GM13977 (cell line): ENCODE results near the gene PIP4K2A.

Experiments
- DNase-seq: peaks from one replicate; pipeline ENCODE4 v3.0.0; 2012; ENCODE audit warnings: low spot score
- in situ Hi-C: fragments of 300-500 bp; cut with MboI; formaldehyde crosslinking; loops from one replicate; pipeline ENCODE4 v1.12.0; 2022; ENCODE audit warnings: low sequenced_read_pairs, low pct_unique_long_range_greater_than_20kb, mixed read lengths, inconsistent platforms; ENCODE audit not compliant: unreplicated experiment
- TF ChIP-seq, protein P1 (sequence below): IDR thresholded peaks from 2 replicates; pipeline ENCODE4 v1.5.1; 2012; ENCODE audit warnings: mild to moderate bottlenecking, control low read depth; ENCODE audit not compliant: insufficient read depth; ENCODE audit errors: extremely low read depth, missing control alignments

PIP4K2A gene

DNA sequence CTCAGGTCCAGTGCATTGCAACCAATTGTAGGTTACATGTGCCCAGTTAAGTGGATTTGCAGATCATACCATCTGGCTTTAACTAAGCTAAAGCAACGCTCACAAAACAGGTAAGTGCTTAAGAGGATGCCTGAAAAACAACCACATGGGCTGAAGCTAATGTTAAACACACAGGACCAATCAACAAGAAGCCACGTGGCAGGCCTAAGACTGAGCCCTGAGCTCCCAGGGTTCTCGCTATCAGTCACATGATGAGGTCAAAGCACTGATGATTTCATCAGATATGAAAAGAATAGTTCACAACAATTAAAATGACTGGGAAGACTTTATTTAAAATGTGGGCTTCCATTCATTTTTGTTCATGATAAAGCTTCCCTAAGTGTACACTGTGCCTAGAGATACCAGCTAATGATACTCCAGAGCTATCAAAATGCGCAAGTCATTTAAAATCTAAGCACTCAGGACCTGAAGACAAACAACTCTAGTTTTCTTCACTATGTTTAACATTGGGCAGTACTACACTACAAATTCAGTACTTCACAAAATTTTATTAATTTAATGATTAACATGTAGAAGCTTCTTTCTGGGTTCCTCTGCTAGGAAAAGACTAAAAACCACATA, 90.6 kb downstream of the PIP4K2A start:
- TF ChIP-seq, protein P1, sequence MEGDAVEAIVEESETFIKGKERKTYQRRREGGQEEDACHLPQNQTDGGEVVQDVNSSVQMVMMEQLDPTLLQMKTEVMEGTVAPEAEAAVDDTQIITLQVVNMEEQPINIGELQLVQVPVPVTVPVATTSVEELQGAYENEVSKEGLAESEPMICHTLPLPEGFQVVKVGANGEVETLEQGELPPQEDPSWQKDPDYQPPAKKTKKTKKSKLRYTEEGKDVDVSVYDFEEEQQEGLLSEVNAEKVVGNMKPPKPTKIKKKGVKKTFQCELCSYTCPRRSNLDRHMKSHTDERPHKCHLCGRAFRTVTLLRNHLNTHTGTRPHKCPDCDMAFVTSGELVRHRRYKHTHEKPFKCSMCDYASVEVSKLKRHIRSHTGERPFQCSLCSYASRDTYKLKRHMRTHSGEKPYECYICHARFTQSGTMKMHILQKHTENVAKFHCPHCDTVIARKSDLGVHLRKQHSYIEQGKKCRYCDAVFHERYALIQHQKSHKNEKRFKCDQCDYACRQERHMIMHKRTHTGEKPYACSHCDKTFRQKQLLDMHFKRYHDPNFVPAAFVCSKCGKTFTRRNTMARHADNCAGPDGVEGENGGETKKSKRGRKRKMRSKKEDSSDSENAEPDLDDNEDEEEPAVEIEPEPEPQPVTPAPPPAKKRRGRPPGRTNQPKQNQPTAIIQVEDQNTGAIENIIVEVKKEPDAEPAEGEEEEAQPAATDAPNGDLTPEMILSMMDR: no peak
- DNase-seq: no peak
- in situ Hi-C loops: no loop called here

DNA sequence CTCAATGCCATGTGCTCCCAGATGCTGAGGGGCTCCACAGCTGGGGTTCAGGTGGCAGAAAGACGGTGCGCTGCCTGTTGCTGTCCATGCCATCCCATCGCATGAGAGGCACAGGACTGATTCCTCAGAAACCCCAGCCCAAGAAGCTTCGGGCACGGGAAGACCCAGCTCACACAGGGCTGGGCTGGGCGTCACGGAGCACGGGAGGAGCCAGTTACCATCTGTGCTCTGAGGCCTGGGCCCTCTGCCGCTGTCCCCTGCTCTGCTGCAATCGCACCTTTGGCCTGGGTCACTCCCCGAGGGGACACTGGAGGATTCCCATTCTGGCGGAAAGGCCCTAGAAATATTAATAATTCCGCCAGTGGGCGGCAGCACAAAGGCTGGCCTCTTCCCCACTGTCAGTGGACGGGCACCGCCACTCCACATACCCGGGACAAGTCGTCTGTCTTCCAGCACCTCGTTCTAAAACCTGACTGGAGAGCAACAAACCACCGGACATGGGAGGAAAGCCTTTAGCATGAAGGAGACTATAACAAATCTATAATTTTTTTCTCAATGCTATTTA, 92.1 kb downstream of the PIP4K2A start:
- TF ChIP-seq, protein P1: no peak
- DNase-seq: no peak
- in situ Hi-C loops: no loop called here

DNA sequence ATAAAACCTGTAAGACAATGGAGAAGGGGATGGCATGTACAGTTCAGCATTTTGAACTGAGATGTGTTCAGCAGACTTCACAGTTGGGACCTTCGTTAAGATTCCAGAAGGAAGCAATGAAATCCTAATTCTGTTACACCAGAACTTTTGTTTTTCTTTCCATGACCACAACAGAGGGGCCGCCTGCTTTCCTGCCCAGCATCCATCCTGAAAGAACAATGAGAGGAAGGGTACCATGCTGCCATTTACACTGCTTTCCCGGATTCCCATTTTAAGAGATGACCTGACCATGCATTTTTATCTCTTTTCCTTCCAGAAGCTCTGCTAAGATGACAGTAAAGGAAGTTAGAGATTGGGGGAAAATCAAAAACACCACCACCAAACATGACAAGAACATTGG, 92.7 kb downstream of the PIP4K2A start:
- in situ Hi-C loops: no loop called here
- no peak for DNase-seq
- TF ChIP-seq, protein P1: no peak

DNA sequence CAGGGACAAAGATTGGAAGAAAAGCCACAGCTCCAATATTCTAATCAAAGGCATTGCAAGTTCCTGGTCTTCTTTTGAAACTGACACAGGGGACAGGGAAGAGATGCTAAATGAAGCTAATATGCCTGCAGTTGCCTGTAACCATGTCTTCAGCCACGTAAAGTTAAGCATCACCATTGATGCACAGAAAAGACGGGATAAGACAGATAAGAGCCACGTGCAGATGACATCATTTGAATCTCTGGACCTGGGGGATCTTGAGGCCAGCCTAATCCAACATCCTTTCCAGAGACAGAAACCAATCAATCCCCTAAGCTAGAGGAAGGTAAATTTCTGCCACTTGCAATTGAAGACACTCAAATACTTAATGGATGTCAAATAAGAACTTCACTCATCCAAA, 93.4 kb downstream of the PIP4K2A start:
- in situ Hi-C loops: no loop called here

DNA sequence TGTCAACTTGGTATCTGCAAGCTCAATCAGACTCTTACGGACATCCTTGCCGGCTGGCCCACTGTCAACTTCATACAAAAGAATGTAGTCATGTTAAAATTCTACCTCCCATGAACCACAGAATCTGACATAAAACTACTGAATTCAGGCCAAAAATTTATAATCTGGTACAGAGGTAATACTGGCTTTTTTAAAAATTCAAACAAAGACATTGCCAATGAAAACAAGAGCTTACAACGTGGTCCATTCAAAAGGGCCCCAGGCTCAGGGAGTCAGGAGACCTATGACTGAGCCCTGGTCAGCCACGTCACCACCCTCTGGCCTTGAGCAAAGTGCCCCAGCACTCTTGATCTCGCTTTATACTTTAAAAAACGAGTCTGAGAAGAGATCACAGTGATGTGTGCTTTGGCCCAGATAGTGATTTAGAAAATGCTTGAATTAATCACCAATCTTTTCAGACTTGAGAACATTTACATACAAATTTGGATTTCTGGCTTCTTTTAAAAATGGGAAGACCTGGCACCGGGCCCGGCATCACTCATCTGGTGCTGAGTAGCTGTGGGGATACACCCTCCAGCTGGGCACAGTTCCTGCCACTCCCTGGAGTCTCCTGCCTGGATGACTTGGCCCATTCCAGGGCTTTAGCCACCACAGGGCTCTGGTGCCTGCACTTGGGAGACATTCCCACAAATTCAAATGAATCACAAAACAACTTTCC, 94.1 kb downstream of the PIP4K2A start:
- in situ Hi-C loops: no loop called here
- TF ChIP-seq, protein P1: no peak
- DNase-seq: no peak

More for the DNA sequence above, 93.4 kb downstream of the PIP4K2A start:
- TF ChIP-seq, protein P1: no peak
- no peak for DNase-seq

DNA sequence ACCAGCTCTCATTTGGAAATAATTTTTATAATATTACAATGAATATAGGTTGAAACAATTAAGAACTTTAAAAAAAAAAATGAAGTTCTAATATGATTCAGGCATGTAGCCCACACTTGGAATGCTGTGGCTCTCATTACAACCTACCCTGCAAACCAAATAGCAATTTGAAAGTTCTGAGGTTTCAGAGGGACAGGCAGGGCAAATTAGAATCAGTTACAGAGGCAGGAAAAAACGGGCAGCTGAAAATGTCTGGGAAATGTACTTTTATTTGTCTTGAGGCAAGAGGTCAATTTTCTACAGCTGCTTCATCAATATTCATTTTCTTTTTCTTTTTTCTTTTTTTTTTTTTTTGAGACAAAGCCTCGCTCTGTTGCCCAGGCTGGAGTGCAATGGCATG, 95.3 kb downstream of the PIP4K2A start:
- no peak for DNase-seq
- TF ChIP-seq, protein P1: no peak
- in situ Hi-C loops: no loop called here
